K562 (cell line): Measurements from ENCODE around the gene ATCAY. TPM values are rescaled to one million over a fixed set of nuclear protein-coding genes. Genes with fewer than 3 reads are reported as not detected.

Experiments used
- ATAC-seq: fragments of 200-7000 bp; cut with Tn5 transposase; 3 replicates; pipeline ENCODE4 v1.9.1; 2020; ENCODE audit warnings: moderate library complexity
- BruUV-seq: library from RNA; stranded (reverse); fragments of 400-500 nt; replicated peaks from 2 replicates; lab custom pipeline; 2021; lab: Mats Ljungman, UMichigan
- CTCF ChIA-PET: fragments of 300-600 bp; formaldehyde crosslinking; extraction: SDS; loops from one replicate; lab custom pipeline; 2021; ENCODE audit warnings: low intra/inter-chr PET ratio; lab: Yijun Ruan, JAX
- POLR2A ChIA-PET: fragments of 300-600, 350-650 bp; sonication (Branson Sonifier 250); formaldehyde crosslinking; extraction: SDS; loops from one replicate; lab custom pipeline; 2021; ENCODE audit warnings: antibody characterized with exemption, inconsistent platforms; lab: Yijun Ruan, JAX
- DNase-seq, 4 experiments: peaks; one replicate each; pipeline versions ENCODE4 v3.0.0 to v3.0.0-alpha.2; 2011 to 2018; ENCODE audit warnings: low spot score in 3 of 4, mixed read lengths in 3 of 4; ENCODE audit errors: extremely low read depth in 1 of 4
- FAIRE-seq: peaks from 2 replicates; lab custom pipeline; 2011; peaks lifted over from hg19 to GRCh38; lab: Jason Lieb, UNC
- H2AFZ ChIP-seq: 2 replicates; pipeline ENCODE4 v1.6.0; 2011; ENCODE audit warnings: low read depth, low read length, control low read depth, inconsistent platforms
- H3K27ac ChIP-seq: fragments of 200-600 bp; 3 replicates; pipeline ENCODE4 v1.8.0; 2011; ENCODE audit warnings: low read depth, mild to moderate bottlenecking, control low read depth, inconsistent platforms, low read length, moderate library complexity, mixed read lengths; ENCODE audit errors: extremely low read depth
- H3K27me3 ChIP-seq, 2 experiments: fragments of 300-600 bp in 1 of 2; 2 replicates in 1 of 2; 3 replicates in 1 of 2; pipeline versions ENCODE4 v1.6.0 to v1.8.0; 2011; ENCODE audit warnings: inconsistent platforms in 2 of 2, low read length in 2 of 2, mild to moderate bottlenecking in 1 of 2, mixed read lengths in 1 of 2, moderate library complexity in 1 of 2; ENCODE audit not compliant: control insufficient read depth in 2 of 2, insufficient read depth in 2 of 2
- H3K36me3 ChIP-seq: fragments of 300-600 bp; 3 replicates; pipeline ENCODE4 v1.8.0; 2011; ENCODE audit warnings: mild to moderate bottlenecking, low read length, inconsistent platforms; ENCODE audit not compliant: control insufficient read depth, insufficient read depth
- H3K4me1 ChIP-seq, 2 experiments: fragments of 200-600 bp in 1 of 2; replicated peaks in 1 of 2; 2 replicates in 1 of 2; 3 replicates in 1 of 2; pipeline versions ENCODE4 v1.5.1 to v1.8.0; 2011; ENCODE audit warnings: inconsistent platforms in 2 of 2, low read length in 2 of 2, mild to moderate bottlenecking in 1 of 2, mixed read lengths in 1 of 2, moderate library complexity in 1 of 2; ENCODE audit not compliant: control insufficient read depth in 2 of 2, insufficient read depth in 2 of 2
- H3K4me2 ChIP-seq: 2 replicates; pipeline ENCODE4 v1.6.1; 2011; ENCODE audit warnings: low read length, control low read depth, inconsistent platforms, mixed read lengths; ENCODE audit not compliant: insufficient read depth
- H3K4me3 ChIP-seq: fragments of 200-600 bp; sonication (generic), shearing (Covaris generic); 2 replicates; pipeline ENCODE4 v1.5.1; 2016; ENCODE audit warnings: control low read depth, inconsistent platforms
- H3K79me2 ChIP-seq: fragments of 200-600 bp; 3 replicates; pipeline ENCODE4 v1.8.0; 2011; ENCODE audit warnings: low read length, inconsistent platforms; ENCODE audit not compliant: control insufficient read depth, insufficient read depth
- H3K9ac ChIP-seq, 2 experiments: 2 replicates each; pipeline versions ENCODE4 v1.6.0 to v1.6.1; 2011; ENCODE audit warnings: low read depth in 2 of 2, low read length in 2 of 2, control low read depth in 1 of 2, inconsistent platforms in 1 of 2, mild to moderate bottlenecking in 1 of 2, mixed read lengths in 1 of 2; ENCODE audit not compliant: insufficient read depth in 1 of 2
- H3K9me1 ChIP-seq: one replicate; pipeline ENCODE4 v1.6.0; 2011; ENCODE audit warnings: inconsistent platforms, mild to moderate bottlenecking, low read length, moderate library complexity; ENCODE audit not compliant: control insufficient read depth, insufficient read depth
- H3K9me3 ChIP-seq: replicated peaks from 2 replicates; pipeline ENCODE4 v1.5.1; 2011; ENCODE audit warnings: low read depth, low read length, inconsistent platforms; ENCODE audit not compliant: control insufficient read depth, insufficient read depth
- H4K20me1 ChIP-seq: replicated peaks from 2 replicates; pipeline ENCODE4 v1.6.1; 2011; ENCODE audit warnings: low read length, inconsistent platforms, mixed read lengths; ENCODE audit not compliant: control insufficient read depth, insufficient read depth
- CC2D1A ChIP-seq: fragments of 450-650 bp; IDR thresholded peaks from 2 replicates; pipeline ENCODE4 v1.6.1; 2017; ENCODE audit warnings: mild to moderate bottlenecking
- MLLT1 ChIP-seq, 2 experiments: fragments of 450-650 bp; IDR thresholded peaks; 2 replicates each; pipeline ENCODE4 v1.6.1; 2016
- NFE2L1 ChIP-seq: fragments of 450-650 bp; IDR thresholded peaks from 2 replicates; pipeline ENCODE4 v1.6.1; 2016; ENCODE audit warnings: missing genetic modification characterization, low read depth, mild to moderate bottlenecking, missing compliant biosample characterization, moderate library complexity, borderline replicate concordance
- NR2F6 ChIP-seq: fragments of 450-650 bp; formaldehyde crosslinking; IDR thresholded peaks from 2 replicates; pipeline ENCODE4 v1.4.0; 2020; ENCODE audit warnings: mild to moderate bottlenecking
- PHF21A ChIP-seq: fragments of 450-650 bp; IDR thresholded peaks from 2 replicates; pipeline ENCODE4 v1.6.1; 2017; ENCODE audit warnings: low read depth, borderline replicate concordance
- TFE3 ChIP-seq: fragments of 450-650 bp; formaldehyde crosslinking; IDR thresholded peaks from 2 replicates; pipeline ENCODE4 v1.4.0; 2020; ENCODE audit warnings: mild to moderate bottlenecking, mixed read lengths
- ZBTB11 ChIP-seq, 3 experiments: fragments of 200-800 bp in 1 of 3; fragments of 250-450 bp in 1 of 3; fragments of 450-650 bp in 1 of 3; sonication (Bioruptor Pico) in 1 of 3; sonication (Bioruptor generic) in 1 of 3; formaldehyde crosslinking in 1 of 3; IDR thresholded peaks; 2 replicates each; pipeline versions ENCODE4 v1.6.1 to v1.8.0; 2016 to 2022; ENCODE audit warnings: mild to moderate bottlenecking in 2 of 3, missing genetic modification characterization in 2 of 3, missing compliant biosample characterization in 1 of 3, moderate library complexity in 1 of 3
- ZC3H8 ChIP-seq: fragments of 450-650 bp; IDR thresholded peaks from 2 replicates; pipeline ENCODE4 v1.6.1; 2017
- ZNF583 ChIP-seq: fragments of 250-450 bp; sonication (Bioruptor Pico); IDR thresholded peaks from 2 replicates; pipeline ENCODE4 v1.4.0; 2020
- WGBS: fragments of 100-300 bp; shearing (Covaris generic); methylation state at CpG from one replicate; pipeline ENCODE4 v1.1.6; 2016; ENCODE audit warnings: low coverage, mixed read lengths; ENCODE audit not compliant: insufficient coverage; ENCODE audit errors: missing lambda C conversion rate; 5-methylcytosine and 5-hydroxymethylcytosine counted together
- in situ Hi-C: fragments of 300-500 bp; cut with MboI; formaldehyde crosslinking; loops from 4 replicates; pipeline ENCODE4 v1.15.0; 2018; ENCODE audit warnings: inconsistent platforms, mixed read lengths
- intact Hi-C: fragments of 100-400 bp; cut with micrococcal nuclease; formaldehyde crosslinking; loops from 2 replicates; pipeline ENCODE4 v1.14.2; 2022
- polyA plus RNA-seq, 8 experiments: library from polyadenylated mRNA; depleted of rRNA in 4 of 8; stranded (reverse) in 5 of 8; unstranded in 3 of 8; fragments of >200 nt; fragmentation: Nextera tagmentation in 2 of 8; fragmentation: Illumina TruSeq in 1 of 8; extraction: Ambion mirVana in 2 of 8; extraction: Trizol in 1 of 8; gene quantifications; 2 replicates each; pipeline versions ENCODE4 v1.2.1 to v1.2.3, GENCODE V29; 2011 to 2014; ENCODE audit warnings: inconsistent platforms in 1 of 8, missing spikeins in 1 of 8
- total RNA-seq, 7 experiments: library from RNA; depleted of rRNA in 6 of 7; stranded (reverse); fragments of >200 nt in 6 of 7; fragmentation: Illumina TruSeq in 2 of 7; extraction: Trizol in 2 of 7; gene quantifications; 2 replicates each; pipeline versions ENCODE4 v1.2.1 to v1.2.3, GENCODE V29; 2011 to 2021; ENCODE audit warnings: low replicate concordance in 1 of 7

The ATCAY gene
- total and polyA plus RNA-seq, 9 of the 15 experiments (the other 6 are each of a cell fraction or from before 2014, with no cell fraction given), result not detected

DNA sequence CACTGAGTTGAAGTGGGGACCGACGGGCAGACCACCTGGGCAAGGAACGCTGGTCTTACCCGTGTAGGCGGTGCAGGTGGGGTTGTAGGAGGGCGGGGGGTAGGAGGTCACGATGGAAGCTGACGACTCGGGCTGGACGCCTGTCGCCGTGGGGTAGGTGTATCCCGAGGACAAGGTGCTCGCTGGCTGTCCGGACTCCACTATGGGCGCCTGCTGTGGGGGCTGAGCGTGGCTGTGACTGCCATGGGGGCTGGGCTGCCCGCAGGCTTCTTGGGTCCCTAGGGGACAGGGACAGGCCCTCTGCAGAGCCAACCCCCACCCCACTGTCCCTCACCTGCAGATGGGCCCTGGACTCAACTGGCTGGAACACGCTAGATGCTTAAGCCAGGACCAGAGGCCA, 48.9 kb upstream of the ATCAY start:
- Histone ChIP-seq H3K4me3 (no peak overlapping the region), H3K4me2 (no peak overlapping the region), H4K20me1 (no peaks in the 10 kb centered on the region), H3K36me3 (no peaks in the 10 kb centered on the region), H3K9ac (peak overlapping the region in 1 of 2 experiments; percentile 9; a peak in 1 of 4 replicates), H3K9me1 (no peaks in the 10 kb centered on the region), H2AFZ (no peak overlapping the region), H3K79me2 (no peaks in the 10 kb centered on the region), H3K4me1 (peaks cover 6 to 34% of the 10 kb centered on the region in 2 experiments; a peak in 4 of 5 replicates), H3K27ac (no peak overlapping the region), H3K27me3 (peaks cover 11 to 28% of the 10 kb centered on the region in 2 experiments; a peak in 3 of 5 replicates), H3K9me3 (no peaks in the 10 kb centered on the region)
- 13% methylated on average over 18 of the region's 19 CpGs for WGBS
- BruUV-seq, result no TSS peak
- intact Hi-C loops, result no loop called here
- no peak for ATAC-seq
- CTCF ChIA-PET, result no interaction called here
- DNase-seq, result no peak
- no peak for FAIRE-seq
- TF ChIP-seq ZC3H8 (no peak), TFE3 (CRISPR knock-in tag) (no peak), NR2F6 (CRISPR knock-in tag) (no peak), NFE2L1 (tag) (no peak), ZNF583 (CRISPR knock-in tag) (no peak), PHF21A (no peak), CC2D1A (no peak), MLLT1 (IDR thresholded peaks at IDR 0.05) (no peak), ZBTB11 (CRISPR knock-in tag; IDR thresholded peaks at IDR 0.05) (no peak)
- in situ Hi-C loops, result no loop called here
- POLR2A ChIA-PET, result interaction anchor here (0.6 kb wide), 1 partner anchor 26 kb away, joined by 3 read pairs; no protein-coding TSS in a partner anchor
